GM12875 (cell line): ENCODE data around the gene THSD4.
"Not testable (repeated sequence)": the region's sequence is repeated elsewhere in the genome, so short reads cannot be mapped to it uniquely, and the experiment has no call there.

Experiments used
- H3K4me3 ChIP-seq: one replicate; pipeline ENCODE4 v1.5.1; 2011; ENCODE audit warnings: low read depth, low read length, control low read depth
- TF ChIP-seq, protein P1 (sequence below): IDR thresholded peaks from 2 replicates; pipeline ENCODE4 v1.5.1; 2011; ENCODE audit warnings: low read depth, mild to moderate bottlenecking, control low read depth, inconsistent platforms, low read length, moderate library complexity, borderline replicate concordance; ENCODE audit not compliant: insufficient read depth

The THSD4 gene

DNA sequence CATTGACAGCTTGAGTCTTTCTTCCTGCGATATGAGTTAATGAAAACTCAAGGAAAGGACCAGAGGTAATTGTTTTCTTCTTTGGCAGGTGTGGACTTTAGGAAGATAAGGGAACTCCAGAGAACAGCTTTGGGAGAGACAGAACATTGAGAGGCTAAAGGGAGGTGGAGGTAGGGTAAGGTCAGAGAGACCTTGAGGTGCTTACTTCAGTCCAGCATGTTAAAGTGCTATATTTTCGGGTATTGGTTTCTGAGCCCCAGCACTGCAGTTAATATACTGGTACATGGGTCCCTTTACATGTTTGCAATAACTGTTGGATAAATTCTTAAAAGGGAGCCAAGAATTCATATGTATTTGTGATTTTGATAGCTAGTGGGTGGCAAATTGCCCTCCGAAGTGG, 322.1 kb downstream of the THSD4 start:
- TF ChIP-seq, protein P1, sequence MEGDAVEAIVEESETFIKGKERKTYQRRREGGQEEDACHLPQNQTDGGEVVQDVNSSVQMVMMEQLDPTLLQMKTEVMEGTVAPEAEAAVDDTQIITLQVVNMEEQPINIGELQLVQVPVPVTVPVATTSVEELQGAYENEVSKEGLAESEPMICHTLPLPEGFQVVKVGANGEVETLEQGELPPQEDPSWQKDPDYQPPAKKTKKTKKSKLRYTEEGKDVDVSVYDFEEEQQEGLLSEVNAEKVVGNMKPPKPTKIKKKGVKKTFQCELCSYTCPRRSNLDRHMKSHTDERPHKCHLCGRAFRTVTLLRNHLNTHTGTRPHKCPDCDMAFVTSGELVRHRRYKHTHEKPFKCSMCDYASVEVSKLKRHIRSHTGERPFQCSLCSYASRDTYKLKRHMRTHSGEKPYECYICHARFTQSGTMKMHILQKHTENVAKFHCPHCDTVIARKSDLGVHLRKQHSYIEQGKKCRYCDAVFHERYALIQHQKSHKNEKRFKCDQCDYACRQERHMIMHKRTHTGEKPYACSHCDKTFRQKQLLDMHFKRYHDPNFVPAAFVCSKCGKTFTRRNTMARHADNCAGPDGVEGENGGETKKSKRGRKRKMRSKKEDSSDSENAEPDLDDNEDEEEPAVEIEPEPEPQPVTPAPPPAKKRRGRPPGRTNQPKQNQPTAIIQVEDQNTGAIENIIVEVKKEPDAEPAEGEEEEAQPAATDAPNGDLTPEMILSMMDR: no peak
- no peak overlapping the region for H3K4me3 ChIP-seq

DNA sequence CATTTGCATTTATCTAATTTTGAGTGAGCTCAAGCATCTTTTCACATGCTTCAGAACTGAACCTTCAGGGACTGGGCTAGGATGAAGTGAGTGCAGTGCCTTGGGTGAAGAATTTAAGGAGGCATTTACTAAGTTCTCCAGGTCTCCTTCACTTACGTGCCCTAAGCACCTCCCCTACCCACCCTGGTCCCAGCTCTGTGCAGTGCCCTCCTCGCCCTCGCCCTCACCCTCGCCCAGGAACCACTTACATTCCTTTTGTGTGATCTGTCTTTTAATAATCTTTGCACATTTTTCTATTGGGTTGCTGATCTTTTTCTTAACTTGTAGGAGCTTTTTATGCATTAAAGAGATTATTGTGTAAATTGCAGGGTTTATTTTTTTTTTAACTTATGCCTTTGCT, 322.6 kb downstream of the THSD4 start:
- no peak overlapping the region for H3K4me3 ChIP-seq
- TF ChIP-seq, protein P1: no peak

DNA sequence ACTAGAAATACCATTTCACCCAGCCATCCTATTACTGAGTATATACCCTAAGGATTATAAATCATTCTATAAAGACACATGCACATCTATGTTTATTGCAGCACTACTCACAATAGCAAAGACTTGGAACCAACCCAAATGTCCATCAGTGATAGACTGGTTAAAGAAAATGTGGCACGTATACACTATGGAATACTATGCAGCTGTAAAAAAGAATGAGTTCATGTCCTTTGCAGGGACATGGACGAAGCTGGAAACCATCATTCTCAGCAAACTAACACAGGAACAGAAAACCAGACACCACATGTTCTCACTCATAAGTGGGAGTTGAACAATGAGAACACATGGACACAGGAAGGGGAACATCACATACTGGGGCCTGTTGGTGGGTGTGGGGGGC, 324.2 kb downstream of the THSD4 start:
- not testable (repeated sequence) for H3K4me3 ChIP-seq

DNA sequence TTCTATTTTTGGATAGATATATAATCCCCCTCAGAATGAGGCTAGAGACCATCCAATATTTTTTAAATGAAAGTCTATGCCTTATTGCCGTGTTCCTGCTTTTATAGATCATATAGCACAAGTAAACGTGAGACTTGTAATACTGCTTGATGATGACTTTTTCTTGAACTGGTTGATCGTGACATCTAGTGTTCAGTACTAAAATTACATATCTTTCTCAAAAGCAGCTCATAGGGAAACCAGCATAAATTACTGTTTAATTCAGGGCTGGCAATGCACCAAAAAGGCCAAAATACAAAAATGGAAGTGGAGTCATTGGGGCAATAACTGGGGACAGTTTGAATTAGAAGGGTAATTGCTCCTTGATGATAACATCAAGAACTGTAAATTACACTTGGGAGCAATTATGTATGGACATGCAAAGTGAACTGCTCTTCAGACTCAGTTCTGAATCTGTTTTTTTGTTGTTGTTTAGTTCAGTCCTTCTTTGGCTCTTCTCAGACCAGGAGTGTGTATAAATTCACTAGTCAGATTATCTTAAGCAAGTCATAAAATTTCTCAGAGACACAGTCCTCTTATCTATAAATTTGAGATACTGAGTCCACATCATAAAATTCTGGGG, 325.3 kb downstream of the THSD4 start:
- H3K4me3 ChIP-seq: no peak overlapping the region
- TF ChIP-seq, protein P1: 0 out of 2 replicates have a peak, but pooled peaks have one; percentile 18

- no peak overlapping the region for H3K4me3 ChIP-seq
- TF ChIP-seq, protein P1: peak; percentile 77
Measured at GRCh38 chr15:71443538-71443937, 328.3 kb downstream of the THSD4 start.

DNA sequence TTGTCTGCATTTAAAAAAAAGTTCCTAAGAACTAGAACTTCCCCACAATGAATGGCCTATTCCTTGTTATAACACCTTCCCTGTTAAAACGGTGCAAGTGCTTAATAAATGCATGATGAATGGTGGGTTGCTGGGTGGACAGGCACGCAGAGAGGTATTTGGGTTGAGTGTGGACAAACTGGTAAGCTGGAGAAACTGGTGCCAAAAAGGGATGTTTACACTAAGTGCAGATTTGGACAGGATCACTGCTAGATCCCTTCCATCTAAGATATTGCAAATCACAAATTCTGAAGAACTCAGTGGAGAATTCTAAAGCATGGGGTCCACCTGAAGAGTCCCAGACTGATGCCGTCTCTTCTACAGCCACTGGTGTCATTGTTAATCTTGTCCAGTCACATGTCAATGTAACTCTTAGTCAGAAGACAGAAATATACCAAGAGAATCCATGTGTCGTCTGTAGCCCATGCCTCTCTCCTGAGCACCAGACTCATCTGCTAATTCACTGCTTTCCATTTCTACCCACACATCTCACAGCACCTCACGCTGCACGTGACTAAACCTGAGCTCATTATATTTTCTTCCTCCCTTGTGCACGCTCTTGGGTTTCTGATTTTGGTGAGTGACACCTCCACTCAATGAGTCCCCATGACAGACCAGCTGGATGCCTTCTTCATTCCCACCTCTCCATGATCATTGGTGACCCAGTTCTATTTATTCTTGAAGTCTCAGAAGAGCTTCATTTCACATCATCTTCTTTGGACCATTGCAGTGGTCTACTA, 328.9 kb downstream of the THSD4 start:
- no peak overlapping the region for H3K4me3 ChIP-seq
- TF ChIP-seq, protein P1: no peak

DNA sequence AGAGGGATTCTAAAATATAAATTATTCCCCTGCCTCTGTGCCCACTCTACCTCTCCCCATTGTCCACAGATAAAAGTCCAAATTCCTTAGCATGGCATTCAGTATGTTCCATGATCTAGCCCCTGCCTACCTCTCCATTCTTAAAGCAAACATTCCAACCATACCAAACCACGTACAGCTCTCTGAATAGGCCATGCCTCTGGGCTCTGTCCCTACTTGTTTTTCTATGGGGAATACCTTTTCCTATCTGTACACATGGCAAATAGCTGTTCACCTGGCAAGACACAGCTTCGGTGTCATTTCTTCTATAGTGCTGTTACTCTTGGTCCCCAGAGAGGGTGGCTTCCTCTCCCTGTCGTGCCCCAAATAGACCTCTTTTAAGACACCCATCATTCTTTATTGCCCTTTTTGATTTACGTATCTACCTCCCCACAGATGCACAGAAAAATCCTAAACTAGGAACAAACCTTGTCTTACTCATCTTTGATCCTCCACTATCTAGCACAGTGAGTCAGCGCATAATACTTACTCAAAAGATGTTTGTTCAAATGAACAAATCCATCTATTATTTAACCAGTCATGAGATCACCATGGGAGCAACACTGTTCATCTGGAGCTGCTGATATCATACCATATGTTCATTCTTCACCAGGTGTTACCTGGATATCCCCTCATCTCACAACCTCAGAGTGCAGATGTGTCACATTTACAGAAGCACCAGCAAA, 329.8 kb downstream of the THSD4 start:
- no peak overlapping the region for H3K4me3 ChIP-seq
- TF ChIP-seq, protein P1: no peak
